HFF-Myc (cell line): ENCODE results near the gene NUAK1.

Experiments used
- DNase-seq: peaks from one replicate; pipeline ENCODE4 v3.0.0-alpha.2; 2011; ENCODE audit warnings: low read depth; ENCODE audit errors: extremely low read depth
- H3K4me3 ChIP-seq: replicated peaks from 2 replicates; pipeline ENCODE4 v1.5.1; 2011; ENCODE audit warnings: low read depth, mild to moderate bottlenecking, control low read depth, low read length
- CTCF ChIP-seq: IDR thresholded peaks from 2 replicates; pipeline ENCODE4 v1.5.1; 2012; ENCODE audit warnings: mild to moderate bottlenecking, low read depth, low read length, control low read depth; ENCODE audit errors: missing control alignments

NUAK1 gene

GRCh38 chr12:106126441-106127337, 12.1 kb downstream of the NUAK1 start:
- no peak for DNase-seq
- TF ChIP-seq CTCF, result no peak
- H3K4me3 ChIP-seq, result no peak overlapping the region

- no peak for TF ChIP-seq CTCF
- no peak overlapping the region for H3K4me3 ChIP-seq
- DNase-seq, result no peak
These were observed 13.2 kb downstream of the NUAK1 start for GRCh38 chr12:106125351-106126095.

GRCh38 chr12:106123551-106124081, 15.1 kb downstream of the NUAK1 start:
- no peak for TF ChIP-seq CTCF
- H3K4me3 ChIP-seq, result 0 out of 2 replicates have a peak overlapping the region, but pooled peaks have one; percentile 14
- no peak for DNase-seq

- H3K4me3 ChIP-seq, result no peak overlapping the region
- DNase-seq, result no peak
- TF ChIP-seq CTCF, result no peak
These were observed 15.6 kb downstream of the NUAK1 start for GRCh38 chr12:106123110-106123509.

GRCh38 chr12:106122004-106122403, 16.8 kb downstream of the NUAK1 start:
- H3K4me3 ChIP-seq, result no peak overlapping the region
- TF ChIP-seq CTCF, result no peak
- DNase-seq, result no peak

GRCh38 chr12:106120519-106121105, 18.1 kb downstream of the NUAK1 start:
- no peak for TF ChIP-seq CTCF
- no peak for DNase-seq
- no peak overlapping the region for H3K4me3 ChIP-seq
